ENCODE measurements around the gene MAML2. TPM values are rescaled to one million over a fixed set of nuclear protein-coding genes. Genes with fewer than 3 reads are reported as not detected.

MAML2 gene
- total and polyA plus RNA-seq, 7 donors: 2.8 to 20.7 (median 11.8) TPM

- Histone ChIP-seq H3K27ac (no peak overlapping the region), H3K4me3 (no peak overlapping the region), H3K36me3 (no peaks in the 10 kb centered on the region), H3K4me1 (peaks cover 0 to 39% (median 35%) of the 10 kb centered on the region in 4 donors), H3K9me3 (no peaks in the 10 kb centered on the region), H3K27me3 (no peaks in the 10 kb centered on the region)
- 30 to 72% methylated on average over 3 of the region's 3 CpGs for WGBS, 2 donors
- TF ChIP-seq CTCF (IDR thresholded peaks at IDR 0.05) (no peak), POLR2AphosphoS5 (IDR thresholded peaks at IDR 0.05) (no peak), EP300 (IDR thresholded peaks at IDR 0.05) (no peak), POLR2A (IDR thresholded peaks at IDR 0.05) (no peak)
- no peak for DNase-seq
- intact Hi-C loops (cut with DNase I): no loop called here
Observed at GRCh38 chr11:96303980-96304379, 39.0 kb downstream of the MAML2 start.

DNA sequence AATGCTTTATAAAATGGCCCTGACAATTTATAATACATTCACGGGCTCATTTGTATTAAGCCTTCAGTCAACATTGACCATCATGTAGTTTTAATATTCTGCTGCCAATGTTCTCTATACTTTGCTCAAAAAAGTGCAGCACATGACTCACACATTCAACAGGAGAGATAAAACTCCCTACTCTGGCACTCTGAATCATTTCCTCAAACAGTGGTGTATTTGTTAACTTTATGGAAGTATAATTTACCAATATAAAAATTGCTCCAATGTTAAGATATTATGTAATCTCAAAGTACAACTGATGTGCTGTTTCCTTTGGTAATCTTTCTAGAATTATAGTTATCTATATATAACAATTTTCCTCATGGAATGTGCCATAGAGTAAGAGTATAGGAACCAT lies 39.9 kb downstream of the MAML2 start:
- Histone ChIP-seq H3K9me3 (no peaks in the 10 kb centered on the region), H3K27me3 (no peaks in the 10 kb centered on the region), H3K27ac (no peak overlapping the region), H3K4me3 (no peak overlapping the region), H3K36me3 (no peaks in the 10 kb centered on the region), H3K4me1 (peaks cover 0 to 31% (median 30%) of the 10 kb centered on the region in 4 donors)
- intact Hi-C loops (cut with DNase I): no loop called here
- WGBS, 2 donors: 16 to 63% methylated on average over 1 of the region's 1 CpG
- DNase-seq: no peak
- TF ChIP-seq EP300 (IDR thresholded peaks at IDR 0.05): no peak

DNA sequence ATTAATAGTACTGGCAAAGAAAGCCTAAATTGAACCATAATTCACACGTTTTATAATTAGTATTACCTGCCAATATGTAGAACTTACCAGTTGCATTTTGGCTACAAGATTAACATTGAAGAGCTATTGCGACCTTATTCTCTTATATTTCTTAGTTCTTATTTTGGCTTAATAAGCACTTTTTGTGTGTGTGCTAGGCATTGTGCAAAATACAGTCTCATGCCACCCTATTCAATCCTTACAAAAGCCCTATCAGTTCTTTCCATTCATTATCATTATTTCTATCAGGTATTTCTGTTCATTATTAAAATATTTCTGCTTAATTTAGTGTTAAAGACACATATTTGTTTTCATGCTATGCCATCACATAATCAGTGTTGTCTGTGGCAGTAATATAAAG lies 41.2 kb downstream of the MAML2 start:
- Histone ChIP-seq H3K4me1 (peaks cover 0 to 19% (median 18%) of the 10 kb centered on the region in 4 donors), H3K27me3 (no peaks in the 10 kb centered on the region), H3K4me3 (no peak overlapping the region), H3K27ac (no peak overlapping the region), H3K36me3 (no peaks in the 10 kb centered on the region), H3K9me3 (no peaks in the 10 kb centered on the region)
- intact Hi-C loops (cut with DNase I): no loop called here
- TF ChIP-seq CTCF (IDR thresholded peaks at IDR 0.05): no peak
- no peak for TF ChIP-seq POLR2A (IDR thresholded peaks at IDR 0.05)
- no peak for TF ChIP-seq POLR2AphosphoS5 (IDR thresholded peaks at IDR 0.05)
- no peak for TF ChIP-seq EP300 (IDR thresholded peaks at IDR 0.05)
- DNase-seq: no peak
- WGBS, 2 donors: 95 to 97% methylated on average over 2 of the region's 2 CpGs

DNA sequence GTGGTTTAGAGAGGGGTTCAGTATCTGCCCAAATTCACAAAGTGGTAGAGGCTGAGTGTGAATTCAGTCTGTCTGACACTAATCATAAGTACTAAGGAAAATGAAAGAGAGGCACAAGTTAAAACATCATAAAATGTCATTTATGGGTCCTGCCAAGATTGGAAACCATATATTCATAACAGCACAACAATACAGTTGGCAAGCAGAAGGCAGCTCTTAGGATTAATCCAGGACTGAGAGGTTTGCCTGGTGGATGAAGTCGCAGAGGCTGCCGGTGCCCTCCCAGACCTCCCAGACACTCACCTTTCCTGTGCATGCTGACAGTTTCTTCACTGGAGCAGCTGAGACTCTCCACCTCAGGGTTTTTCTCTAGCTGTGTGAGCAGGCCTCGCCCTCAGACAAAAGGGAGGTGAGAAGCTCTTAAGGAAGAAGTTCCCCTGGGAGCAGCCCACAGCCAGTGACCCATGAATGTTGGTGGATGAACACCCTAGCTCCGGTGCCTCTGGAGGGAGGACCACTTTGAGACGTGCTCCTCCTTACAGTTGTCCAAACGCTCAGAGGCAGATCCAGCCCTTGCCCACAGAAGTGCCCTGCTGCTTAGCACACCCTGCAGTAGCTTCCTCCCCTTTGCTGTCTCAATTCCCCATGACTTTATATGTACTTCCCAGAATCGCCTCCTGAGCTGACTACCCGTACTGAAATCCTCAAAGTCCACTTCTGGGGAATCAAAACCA lies 43.7 kb downstream of the MAML2 start:
- intact Hi-C loops (cut with DNase I): no loop called here
- Histone ChIP-seq H3K36me3 (no peaks in the 10 kb centered on the region), H3K9me3 (no peaks in the 10 kb centered on the region), H3K4me1 (peaks cover 0 to 16% (median 11%) of the 10 kb centered on the region in 4 donors), H3K27ac (peak overlapping the region in 1 of 4 donors; percentile 14), H3K4me3 (no peak overlapping the region), H3K27me3 (no peaks in the 10 kb centered on the region)
- 18 to 67% methylated on average over 8 of the region's 8 CpGs for WGBS, 2 donors
- no peak for DNase-seq
- TF ChIP-seq EP300 (IDR thresholded peaks at IDR 0.05) (no peak), POLR2A (IDR thresholded peaks at IDR 0.05) (no peak), POLR2AphosphoS5 (IDR thresholded peaks at IDR 0.05) (no peak), CTCF (IDR thresholded peaks at IDR 0.05) (no peak)

DNA sequence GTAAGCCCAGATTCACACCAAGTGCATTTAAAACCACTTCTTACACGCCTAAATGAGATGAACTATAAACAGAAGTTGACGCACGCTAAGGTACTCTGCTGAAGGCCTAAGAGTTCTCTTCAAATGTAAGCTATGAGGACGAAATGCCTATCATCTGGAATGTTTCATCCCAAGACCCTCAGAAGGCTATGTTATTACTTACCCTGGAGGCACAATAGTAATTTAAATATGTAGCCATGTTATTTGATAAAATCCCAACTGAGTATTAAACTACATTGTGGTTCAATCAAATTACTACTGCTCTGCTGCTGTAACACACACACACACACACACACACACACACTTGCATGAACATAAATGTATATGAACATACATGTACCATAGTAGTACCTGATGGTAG lies 47.6 kb downstream of the MAML2 start:
- intact Hi-C loops (cut with DNase I): no loop called here
- 69 to 75% methylated on average over 4 of the region's 4 CpGs for whole genome bisulfite sequencing, 2 donors
- no peak for DNase-seq
- no peak for TF ChIP-seq CTCF (IDR thresholded peaks at IDR 0.05)
- TF ChIP-seq EP300 (IDR thresholded peaks at IDR 0.05): no peak
- no peak for TF ChIP-seq POLR2A (IDR thresholded peaks at IDR 0.05)
- TF ChIP-seq POLR2AphosphoS5 (IDR thresholded peaks at IDR 0.05): no peak
- no peaks in the 10 kb centered on the region for H3K27me3 ChIP-seq
- no peak overlapping the region for H3K4me3 ChIP-seq
- no peaks in the 10 kb centered on the region for H3K9me3 ChIP-seq
- H3K4me1 ChIP-seq: peaks cover 0 to 26% (median 20%) of the 10 kb centered on the region in 4 donors
- no peaks in the 10 kb centered on the region for H3K36me3 ChIP-seq
- H3K27ac ChIP-seq: no peak overlapping the region
